NOMO-1 (cell line): ENCODE measurements around the gene MYO7A.

Experiments used
- DNase-seq, 2 experiments: peaks; one replicate each; lab custom pipeline; 2025; ENCODE audit not compliant: unreplicated experiment in 2 of 2; lab: John Stamatoyannopoulos, UW

Gene MYO7A

DNA sequence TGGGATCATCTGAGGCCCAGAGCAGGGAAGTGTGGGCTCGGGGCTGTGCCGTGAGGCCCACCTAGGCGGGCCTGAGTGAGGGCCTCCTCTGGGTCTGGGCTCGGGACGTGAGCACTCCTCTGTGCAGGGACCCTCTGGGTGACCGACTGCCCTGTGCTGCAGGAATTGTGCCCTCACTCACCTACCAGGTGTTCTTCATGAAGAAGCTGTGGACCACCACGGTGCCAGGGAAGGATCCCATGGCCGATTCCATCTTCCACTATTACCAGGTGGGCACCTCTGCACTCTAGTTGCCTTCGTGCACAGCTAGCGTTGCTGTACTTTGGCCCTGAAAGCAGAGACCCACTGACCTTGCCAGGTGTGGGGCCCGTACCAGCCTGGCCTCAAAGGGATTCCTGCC lies 80.5 kb downstream of the MYO7A start:
- DNase-seq, result no peak

DNA sequence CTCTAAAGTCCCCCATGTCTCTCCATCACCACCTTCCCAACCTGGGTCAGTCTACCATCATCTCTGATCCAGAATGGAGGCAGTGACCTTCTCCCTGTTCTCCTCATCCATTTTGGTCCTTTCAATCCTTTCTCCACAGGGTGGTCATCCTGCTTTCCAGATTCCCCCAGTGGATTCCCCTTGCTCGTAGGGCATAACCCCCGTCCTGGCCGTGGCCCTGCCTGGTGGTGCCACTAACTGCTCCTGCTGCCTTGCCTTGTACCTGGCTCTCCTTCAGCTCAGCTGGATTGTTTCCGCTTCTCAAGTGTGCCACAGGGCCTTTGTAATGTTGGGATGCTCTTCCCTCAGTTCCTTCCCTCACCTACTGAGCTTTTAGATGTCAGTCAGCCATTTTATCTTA lies 81.6 kb downstream of the MYO7A start:
- DNase-seq, result no peak

DNA sequence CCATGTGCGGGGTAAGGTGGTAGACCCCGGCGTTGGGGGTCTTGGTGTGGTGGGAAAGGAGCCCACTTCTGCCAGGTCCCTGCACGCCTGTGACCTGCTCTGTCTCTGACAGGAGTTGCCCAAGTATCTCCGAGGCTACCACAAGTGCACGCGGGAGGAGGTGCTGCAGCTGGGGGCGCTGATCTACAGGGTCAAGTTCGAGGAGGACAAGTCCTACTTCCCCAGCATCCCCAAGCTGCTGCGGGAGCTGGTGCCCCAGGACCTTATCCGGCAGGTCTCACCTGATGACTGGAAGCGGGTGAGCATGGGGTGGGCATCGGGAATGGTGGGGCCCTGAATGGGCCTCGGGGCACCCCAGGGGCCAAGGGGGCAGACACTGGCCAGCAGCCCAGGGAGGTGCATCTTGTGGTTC lies 83.0 kb downstream of the MYO7A start:
- DNase-seq, result no peak

DNA sequence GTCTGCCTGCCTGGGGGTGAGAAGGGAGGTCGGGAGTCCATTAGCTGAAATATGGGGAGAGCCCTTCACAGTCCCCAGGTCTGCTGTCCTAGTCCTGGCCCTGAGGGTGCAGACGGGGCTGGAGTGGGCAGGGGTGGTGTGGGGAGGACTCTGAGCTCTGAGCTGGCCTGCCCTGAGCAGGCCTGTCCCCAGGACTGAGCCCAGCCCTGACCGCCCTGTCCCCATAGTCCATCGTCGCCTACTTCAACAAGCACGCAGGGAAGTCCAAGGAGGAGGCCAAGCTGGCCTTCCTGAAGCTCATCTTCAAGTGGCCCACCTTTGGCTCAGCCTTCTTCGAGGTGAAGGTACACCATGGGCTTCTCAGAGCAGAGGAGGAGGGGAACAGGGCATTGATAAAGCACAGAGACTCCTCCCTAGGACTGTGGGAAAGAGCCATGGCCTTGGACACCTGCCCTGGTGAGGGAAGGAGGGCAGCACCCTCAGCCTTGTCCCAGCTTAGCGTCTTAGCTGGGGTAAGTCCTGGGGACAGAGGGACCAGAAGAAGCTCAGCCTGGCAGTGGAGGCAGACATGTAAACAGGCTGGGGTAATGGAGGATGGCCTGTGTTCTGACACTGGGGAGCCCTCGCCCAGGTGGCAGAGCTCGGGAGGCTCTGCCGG lies 83.7 kb downstream of the MYO7A start:
- DNase-seq, result no peak

DNA sequence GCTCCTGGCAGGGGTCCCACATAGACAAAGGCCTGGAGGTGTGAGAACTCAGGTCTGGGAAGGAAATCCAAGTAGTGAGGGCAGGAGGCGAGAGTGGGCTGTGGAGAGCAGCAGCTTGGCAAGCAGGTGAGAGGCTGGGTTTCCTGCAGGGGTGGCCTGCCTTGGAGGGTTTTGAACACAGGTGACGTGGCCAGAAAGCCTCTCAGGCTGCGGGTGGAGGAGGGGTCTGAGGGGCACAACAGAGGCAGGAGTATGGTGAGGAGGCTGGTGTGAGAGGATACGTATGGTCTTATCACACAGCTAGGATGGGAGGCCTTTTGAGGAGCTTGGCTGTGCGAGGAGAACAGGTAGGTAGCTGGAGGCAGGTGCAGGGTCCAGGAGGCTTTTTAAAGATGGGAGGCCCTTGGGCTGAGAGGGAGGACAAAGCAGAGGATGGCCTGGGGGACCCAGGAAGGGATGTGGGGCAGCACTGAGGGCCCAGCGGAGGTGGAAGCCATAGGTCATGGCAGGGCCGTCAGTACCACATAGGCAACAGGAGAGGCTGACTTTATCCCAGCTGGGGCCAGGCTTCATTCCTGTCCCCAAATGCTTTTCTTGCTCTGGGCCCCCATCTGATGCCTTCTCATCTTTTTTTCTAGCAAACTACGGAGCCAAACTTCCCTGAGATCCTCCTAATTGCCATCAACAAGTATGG lies 84.4 kb downstream of the MYO7A start:
- no peak for DNase-seq

DNA sequence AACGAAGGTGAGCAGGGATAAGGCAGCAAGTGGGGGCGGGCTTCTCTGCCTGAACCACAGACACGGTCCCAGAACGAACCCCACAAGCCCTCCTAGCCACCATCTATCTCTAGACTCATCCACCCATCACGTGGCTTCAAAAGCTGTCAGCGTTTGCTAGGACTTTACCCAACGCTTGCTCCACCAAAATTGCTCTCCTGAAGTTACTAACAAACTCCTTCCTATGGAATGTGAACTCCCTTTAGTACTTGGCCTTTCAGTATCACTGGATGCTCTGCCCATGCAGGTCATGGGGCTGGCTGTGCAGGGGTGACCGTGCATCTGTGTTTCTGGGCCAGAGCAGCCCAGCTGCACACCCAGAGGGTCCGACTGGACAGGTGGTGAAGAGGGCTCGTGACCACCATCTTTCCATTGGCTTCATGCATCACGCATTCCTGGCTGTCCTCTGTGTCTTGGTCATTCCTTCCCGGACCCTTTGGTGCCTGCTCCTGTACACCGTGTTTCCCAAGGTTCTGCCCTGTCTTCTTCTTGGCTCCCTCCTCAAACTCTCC lies 85.1 kb downstream of the MYO7A start:
- no peak for DNase-seq

DNA sequence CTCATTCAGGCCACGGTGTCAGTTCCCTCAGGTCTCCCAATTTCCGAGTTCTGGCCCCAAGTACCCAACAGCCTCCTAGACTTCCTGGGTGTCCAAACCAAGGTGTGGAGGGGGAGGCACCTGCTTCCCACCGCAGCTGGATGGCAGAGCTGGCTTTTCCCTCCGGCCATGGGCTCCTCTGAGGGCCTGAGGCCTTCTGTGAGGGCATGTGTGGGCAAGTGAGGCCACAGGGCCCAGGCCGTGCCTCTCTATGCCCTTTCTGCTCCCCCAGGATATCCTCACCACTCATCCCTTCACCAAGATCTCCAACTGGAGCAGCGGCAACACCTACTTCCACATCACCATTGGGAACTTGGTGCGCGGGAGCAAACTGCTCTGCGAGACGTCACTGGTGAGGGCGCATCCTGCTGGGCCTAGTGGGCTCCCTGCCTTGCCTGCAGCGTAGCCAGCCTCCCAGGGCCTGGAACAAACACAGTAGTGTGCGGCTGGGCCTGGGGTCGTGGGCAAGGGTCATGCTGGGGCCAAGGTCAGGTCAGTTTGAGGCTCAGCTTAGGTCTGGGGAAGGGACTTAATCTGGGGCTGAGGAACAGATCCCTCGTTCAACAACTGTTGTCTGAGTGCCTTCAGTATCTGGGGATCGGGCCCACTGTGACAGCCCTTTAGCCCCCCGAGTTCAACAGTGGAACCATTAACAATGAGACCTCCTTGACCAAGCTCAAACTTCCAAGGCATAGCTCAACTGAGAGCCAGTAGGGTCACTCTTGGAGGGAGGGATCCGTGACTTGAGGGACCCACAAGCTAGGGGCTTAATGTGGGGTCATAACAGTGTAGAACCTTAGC lies 85.8 kb downstream of the MYO7A start:
- DNase-seq, result no peak

DNA sequence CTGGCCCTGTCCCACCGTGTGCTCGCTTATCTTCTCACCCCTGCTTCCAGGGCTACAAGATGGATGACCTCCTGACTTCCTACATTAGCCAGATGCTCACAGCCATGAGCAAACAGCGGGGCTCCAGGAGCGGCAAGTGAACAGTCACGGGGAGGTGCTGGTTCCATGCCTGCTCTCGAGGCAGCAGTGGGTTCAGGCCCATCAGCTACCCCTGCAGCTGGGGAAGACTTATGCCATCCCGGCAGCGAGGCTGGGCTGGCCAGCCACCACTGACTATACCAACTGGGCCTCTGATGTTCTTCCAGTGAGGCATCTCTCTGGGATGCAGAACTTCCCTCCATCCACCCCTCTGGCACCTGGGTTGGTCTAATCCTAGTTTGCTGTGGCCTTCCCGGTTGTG lies 86.5 kb downstream of the MYO7A start:
- no peak for DNase-seq

DNA sequence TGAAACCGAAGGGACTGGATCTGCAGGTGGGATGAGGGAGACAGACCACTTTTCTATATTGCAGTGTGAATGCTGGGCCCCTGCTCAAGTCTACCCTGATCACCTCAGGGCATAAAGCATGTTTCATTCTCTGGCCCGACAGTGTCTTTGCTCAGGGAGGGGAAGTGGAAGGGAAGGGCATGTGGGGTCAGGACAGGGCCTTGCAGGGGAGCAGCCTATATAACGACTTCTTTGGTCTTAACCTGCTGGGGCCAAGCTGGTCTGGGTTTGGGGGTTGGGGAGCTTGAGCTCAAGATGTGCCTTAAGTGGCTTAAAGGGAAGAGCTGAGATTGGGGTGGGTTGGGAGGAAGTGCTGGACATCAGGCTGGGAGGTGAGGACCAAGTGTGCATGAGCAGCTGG lies 87.1 kb downstream of the MYO7A start:
- DNase-seq, result no peak

DNA sequence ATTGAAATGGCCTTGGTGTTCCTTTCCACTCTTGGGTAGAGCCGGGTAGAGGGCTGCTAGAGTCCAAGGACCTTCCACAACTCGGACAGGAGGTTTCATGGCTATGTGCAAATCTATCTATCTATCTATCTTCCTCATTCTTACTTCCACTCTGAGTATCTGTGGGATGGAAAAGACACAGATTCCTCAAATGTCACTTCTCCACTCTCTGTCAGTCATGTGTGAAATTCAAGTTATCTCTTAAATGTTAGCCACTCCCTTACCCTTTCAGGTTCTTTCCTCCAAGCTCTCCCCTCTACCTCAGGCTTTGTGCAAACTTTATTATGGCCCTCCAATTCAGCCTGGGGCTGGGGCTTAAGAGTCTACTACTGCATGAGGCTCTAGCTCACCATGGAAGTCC lies 89.1 kb downstream of the MYO7A start:
- DNase-seq, result peak in 1 of 2 experiments; percentile 37

DNA sequence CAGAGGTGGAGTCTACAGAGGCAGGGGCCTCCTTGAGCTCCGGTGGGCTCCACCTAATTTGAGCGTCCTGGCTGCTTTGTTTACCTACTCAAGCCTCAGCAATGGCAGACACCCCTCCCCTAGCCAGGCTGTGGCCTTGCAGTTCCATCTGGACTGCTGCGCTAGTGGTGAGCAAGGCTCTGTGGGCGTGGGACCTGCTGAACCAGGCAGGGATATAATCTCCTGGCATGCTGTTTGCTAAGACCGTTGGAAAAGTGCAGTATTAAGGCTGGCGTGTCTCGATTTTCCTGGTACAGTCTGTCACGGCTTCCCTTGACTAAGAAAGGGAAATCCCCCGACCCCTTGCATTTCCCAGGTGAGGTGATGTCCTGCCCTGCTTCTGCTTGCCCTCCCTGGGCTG lies 95.8 kb downstream of the MYO7A start:
- no peak for DNase-seq

DNA sequence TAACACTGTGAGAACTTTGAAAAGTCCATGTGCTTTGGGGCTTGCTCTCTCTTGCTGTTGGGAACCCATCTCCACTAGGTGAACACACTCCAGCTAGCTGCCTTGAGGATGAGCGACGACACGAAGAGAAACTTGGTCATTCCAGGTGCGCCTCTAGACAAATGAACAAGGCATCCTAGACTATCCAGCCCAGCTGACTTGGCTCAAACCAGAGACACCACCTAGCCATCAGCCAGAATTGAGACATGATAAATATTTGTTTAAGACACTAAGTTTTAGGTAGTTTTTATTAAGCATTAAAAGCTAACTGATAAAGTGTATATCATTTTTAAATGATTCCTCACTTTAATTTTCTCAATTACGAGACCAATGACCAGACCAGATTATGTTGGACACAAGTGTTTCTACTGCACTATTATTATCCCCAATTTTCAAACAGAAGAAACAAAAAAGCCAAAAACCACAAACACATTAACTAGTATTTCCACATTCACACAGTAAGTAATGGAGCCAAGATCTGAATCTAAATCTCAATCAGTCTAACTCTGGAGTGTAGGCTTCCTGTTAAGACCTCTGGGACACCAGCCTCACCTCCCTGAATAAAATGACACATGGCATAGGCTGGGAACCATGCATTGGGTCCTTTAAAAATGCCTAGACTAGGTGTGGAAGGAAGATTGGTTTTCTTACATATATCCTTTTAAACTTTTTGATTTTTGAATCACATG lies 103.0 kb downstream of the MYO7A start:
- no peak for DNase-seq

DNA sequence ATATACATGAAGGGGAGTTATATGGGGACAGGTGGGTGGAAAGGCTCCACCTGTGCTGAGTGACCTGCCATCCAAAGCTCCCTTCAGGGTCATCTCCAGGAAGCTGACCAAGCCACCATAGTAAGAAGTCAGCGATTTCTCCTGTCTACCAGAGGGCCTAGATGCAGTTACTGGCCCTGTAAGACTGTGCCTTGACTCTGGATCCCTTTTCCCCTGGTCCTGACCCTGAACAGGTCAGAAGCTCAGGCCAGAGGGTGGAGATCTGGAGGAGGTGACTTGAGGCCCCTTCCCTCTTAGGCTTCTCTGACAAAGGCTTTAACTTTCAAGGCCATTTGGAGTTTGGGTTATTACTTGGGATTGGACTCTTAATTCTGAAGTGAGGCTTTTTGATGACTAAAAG lies 103.8 kb downstream of the MYO7A start:
- no peak for DNase-seq

DNA sequence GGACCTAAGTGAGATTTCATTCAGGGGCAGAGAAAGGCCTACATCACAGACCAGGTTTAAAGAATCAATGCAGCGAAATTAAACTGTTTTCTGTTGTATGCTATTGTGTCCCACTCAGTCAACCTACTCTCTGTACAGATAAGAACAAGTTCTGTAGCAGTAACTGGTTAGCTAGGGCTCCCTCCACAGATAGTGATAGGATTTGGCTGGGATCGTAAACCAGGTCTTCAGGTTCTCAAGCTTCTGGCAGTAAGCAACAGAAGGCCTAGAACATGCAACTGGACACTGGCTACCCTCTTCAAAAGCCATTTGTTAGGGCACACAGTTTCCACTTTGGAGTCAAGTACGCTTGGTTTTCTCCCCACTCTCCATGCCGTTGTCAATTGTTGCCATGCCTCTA lies 104.2 kb downstream of the MYO7A start:
- no peak for DNase-seq

DNA sequence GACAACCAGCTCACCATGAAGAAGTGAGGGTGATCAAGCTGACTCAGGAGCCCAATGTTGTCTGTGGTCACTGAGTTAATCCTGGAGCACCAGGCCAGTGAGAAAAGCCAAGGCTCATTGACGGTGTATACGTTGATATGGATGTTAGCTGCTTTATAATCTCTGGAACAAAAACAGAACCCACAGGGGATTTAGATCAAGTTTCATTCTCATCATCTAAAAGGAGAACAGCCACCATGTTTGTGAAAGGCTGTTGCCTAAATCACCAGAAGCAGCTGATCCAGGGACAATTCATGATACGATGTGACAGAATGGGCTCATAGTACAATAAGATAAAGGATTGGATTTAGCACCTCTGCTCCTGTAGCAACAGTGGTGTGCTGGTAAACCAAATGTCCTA lies 105.0 kb downstream of the MYO7A start:
- no peak for DNase-seq

DNA sequence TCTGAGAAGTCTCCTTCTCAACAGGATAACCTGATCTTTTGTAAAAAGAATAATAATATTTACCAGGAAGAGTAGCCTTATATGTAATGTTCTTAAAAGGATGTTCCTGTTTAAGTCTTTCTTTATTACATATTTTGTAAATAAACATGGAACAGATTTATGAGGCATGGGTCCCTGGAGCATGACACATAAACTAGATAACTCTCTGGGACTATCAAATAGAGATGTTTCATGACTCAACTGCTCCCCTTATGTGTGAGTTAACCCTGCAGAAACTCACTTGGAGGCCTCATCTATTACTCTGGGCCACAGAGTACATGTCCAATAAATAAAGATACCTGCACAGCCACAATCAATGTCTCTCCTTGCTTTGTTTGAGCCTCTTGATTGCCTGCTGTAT lies 108.9 kb downstream of the MYO7A start:
- no peak for DNase-seq

DNA sequence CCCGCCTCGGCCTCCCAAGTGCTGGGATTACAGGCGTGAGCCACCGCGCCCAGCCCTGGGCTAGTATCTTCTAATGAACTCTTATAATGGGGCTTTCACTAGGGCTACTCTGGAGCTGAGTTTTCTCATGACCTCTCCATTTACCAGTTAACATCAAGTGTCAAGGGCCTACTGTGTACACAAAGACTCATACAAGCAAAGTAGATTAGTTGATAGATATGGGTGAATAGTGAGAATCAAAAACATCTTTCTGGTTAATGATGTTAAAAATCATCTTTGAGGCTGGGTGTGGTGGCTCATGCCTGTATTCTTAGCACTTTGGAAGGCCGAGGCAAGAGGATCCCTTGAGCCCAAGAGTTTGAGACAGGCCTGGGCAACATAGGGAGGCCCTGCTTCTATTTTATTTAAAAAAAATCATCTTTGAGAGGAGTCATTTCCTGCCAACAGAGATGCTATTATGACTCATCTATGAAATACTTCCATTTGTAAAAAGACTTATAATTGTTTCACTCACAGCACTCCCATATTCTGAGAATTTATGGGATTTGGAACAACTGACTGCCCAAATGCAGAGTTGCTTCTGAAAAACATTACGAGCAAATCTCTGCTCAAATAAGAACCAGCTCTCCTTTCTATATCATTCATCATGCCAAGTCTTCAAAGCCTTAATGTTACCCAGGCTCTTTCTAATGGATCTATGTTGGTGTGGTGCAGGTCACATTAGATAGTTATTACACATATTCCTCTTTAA lies 116.4 kb downstream of the MYO7A start:
- no peak for DNase-seq

DNA sequence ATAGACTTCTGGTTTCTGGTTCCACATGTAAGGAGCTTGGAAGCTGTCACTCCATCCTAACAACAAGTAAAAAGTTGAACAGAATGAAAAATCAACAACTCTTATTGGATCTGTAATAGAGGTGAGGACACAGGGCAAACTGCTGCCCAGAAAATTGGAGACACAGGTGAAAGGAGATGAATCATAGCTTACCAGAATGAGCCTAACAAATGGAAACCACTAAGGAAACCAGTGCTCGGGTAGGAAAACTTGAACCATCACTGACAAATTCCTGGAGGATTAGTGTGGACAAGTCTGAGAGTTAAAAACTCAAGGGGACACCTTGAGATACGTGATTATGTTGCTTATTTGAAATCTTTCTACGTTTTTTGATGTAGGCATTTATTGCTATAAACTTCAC lies 121.4 kb downstream of the MYO7A start:
- DNase-seq, result no peak

DNA sequence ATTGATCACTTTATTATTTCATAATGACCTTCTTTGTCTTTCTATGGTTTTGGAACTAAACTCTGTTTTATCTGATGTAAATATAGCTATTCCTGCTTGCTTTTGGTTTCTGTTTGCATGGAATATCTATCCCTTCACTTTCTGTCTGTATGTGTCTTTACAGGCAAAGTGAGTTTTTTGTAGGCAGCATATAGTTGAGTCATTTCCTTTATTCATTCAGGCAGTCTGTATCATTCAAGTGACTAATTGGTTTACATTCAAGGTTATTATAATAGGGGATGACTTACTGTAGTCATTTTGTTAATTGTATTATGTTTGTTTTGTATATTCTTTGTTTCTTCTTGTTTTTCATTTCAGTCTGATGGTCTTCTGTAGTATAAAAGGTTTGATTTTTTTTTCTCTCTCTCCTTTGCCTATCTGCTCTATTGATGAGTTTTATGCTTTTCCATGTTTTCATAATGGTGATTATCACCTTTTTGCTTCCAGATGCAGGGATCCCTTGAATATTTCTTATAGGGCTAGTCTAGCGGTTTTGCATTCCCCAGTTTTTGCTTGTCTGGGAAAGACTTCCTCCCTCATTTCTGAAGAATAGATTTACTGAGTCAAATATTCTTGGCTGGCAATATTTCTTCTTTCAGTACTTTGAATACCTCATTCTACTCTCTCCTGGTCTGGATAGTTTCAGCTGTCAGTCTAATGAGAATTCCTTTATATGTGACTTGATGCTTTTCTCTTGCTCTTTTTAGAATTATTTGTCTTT lies 123.0 kb downstream of the MYO7A start:
- no peak for DNase-seq
